ENCODE measurements around the gene ARHGEF10L. TPM values are rescaled to one million over a fixed set of nuclear protein-coding genes. Genes with fewer than 3 reads are reported as not detected.

Gene ARHGEF10L
- total and polyA plus RNA-seq, 8 donors = 16.8 to 39.6 (median 21.1) TPM

DNA sequence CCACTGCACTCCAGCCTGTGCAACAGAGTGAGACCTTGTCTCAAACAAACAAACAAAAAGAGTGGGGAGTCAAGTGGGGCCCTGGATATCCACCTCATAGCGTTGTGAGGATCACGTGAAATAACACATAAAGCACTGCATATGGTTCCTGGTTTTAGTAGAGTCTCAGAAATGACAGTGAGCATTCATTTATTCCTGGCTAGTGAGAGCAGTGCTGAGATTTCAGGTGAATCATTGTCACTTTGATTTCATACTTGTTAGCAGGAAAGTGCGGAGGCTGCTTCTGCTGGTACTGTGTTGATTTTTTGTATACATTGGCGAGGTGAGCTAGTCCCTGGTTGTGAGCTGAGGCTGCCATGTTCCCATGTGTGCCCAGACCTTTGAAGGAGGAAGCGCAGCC is 22.9 kb downstream of the ARHGEF10L start:
- Histone ChIP-seq H3K27ac (peak overlapping the region in 1 of 2 donors; percentile 61), H3K4me1 (peaks cover 15 to 28% of the 10 kb centered on the region in 2 donors), H3K27me3 (no peaks in the 10 kb centered on the region), H3K4me3 (no peak overlapping the region), H3K9me3 (no peaks in the 10 kb centered on the region), H3K36me3 (no peaks in the 10 kb centered on the region)
- DNase-seq = no peak
- no peak for ATAC-seq
- TF ChIP-seq, protein P1, sequence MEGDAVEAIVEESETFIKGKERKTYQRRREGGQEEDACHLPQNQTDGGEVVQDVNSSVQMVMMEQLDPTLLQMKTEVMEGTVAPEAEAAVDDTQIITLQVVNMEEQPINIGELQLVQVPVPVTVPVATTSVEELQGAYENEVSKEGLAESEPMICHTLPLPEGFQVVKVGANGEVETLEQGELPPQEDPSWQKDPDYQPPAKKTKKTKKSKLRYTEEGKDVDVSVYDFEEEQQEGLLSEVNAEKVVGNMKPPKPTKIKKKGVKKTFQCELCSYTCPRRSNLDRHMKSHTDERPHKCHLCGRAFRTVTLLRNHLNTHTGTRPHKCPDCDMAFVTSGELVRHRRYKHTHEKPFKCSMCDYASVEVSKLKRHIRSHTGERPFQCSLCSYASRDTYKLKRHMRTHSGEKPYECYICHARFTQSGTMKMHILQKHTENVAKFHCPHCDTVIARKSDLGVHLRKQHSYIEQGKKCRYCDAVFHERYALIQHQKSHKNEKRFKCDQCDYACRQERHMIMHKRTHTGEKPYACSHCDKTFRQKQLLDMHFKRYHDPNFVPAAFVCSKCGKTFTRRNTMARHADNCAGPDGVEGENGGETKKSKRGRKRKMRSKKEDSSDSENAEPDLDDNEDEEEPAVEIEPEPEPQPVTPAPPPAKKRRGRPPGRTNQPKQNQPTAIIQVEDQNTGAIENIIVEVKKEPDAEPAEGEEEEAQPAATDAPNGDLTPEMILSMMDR (IDR thresholded peaks at IDR 0.05) = no peak
- intact Hi-C loops (cut with DNase I) = no loop called here

DNA sequence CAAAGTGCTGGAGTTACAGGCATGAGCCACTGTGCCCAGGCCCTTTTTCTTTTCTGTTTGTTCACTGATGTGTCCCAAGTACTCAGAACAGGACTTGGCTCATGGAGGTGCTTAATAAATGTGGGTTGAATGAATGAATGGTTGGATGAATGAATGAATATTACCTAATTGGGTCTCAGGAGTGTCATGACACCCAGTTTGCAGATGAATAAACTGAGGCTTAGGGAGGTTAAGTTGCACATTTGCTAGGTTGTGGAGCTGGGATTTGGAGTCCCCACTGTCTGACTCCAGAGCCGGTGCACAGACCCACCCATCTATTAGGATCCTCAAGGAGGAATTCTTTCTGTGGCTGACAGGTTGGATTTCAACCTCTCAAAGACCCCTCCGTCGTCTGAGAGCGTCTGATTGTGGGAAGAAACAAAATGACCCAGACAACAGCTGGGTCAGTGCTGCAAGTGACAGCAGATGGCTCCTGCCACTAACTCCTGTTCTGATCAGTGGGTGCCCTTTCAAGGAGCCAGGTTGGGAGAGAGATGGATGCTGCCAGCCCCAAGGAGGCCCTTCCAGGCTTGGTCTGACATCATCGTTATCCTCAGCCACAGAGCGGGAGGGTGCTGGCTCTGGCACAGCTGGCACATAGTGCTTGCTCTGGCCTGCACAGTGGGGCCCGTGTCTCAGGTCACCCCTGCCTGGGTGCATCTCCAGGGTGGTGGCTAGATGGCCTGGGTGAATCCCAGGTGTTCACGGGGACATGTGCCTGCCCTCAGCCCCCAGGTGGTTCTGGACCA is 24.2 kb downstream of the ARHGEF10L start:
- H3K27me3 ChIP-seq = no peaks in the 10 kb centered on the region
- intact Hi-C loops (cut with DNase I) = no loop called here
- H3K4me1 ChIP-seq = peaks cover 21 to 33% of the 10 kb centered on the region in 2 donors
- no peaks in the 10 kb centered on the region for H3K36me3 ChIP-seq
- H3K4me3 ChIP-seq = no peak overlapping the region
- DNase-seq = no peak
- TF ChIP-seq, protein P1 (IDR thresholded peaks at IDR 0.05) = no peak
- H3K9me3 ChIP-seq = no peaks in the 10 kb centered on the region
- no peak for ATAC-seq
- no peak overlapping the region for H3K27ac ChIP-seq

DNA sequence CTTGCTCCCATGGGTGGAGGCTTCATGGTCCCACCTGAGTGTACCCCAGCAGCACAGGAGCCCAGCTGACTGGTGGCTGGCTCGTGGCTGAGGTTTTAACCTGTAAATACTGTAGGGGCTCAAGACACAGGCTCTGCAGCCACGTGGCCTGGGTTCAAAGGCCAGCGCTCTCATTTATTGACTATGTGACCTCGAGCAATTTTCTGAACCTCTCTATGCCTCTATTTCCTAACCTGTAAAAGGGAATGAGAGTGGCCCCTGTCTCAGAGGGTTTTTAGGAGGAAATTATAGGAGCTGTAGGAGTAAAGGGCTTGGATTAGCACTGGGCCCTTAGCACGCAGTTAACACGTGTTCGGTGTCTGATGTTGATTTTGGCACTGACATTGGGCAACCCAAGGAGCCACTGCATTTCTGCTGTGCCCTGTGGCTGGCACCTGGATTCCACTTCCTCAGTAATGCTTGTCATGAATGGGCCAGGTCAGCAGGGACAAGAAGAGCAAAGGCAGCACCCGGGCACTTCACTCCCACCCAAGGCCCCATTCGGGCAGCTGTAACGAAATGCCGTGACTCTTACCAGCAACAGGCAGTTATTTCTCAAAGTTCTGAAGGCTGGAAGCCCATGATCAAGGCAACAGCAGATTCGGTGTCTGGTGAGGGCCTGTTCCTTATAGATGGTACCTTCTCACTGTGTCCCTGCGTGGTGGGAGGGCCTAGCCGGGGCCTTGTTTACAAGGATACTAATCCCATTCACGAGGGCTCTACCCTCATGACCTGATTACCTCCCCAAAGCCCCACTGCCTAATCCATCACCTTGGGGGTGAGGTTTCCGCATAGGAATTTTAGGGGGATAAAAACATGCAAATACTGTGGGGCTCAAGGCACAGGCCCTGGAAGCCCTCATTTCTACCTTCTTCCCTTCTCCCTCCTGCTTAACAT is 25.2 kb downstream of the ARHGEF10L start:
- H3K4me3 ChIP-seq = no peak overlapping the region
- H3K27ac ChIP-seq = no peak overlapping the region
- TF ChIP-seq, protein P1 (IDR thresholded peaks at IDR 0.05) = no peak
- H3K9me3 ChIP-seq = no peaks in the 10 kb centered on the region
- intact Hi-C loops (cut with DNase I) = no loop called here
- H3K4me1 ChIP-seq = peaks cover 22 to 44% of the 10 kb centered on the region in 2 donors
- ATAC-seq (peak; percentile 64), DNase-seq (peak in 1 of 4 donors; percentile 39)
- H3K27me3 ChIP-seq = no peaks in the 10 kb centered on the region
- no peaks in the 10 kb centered on the region for H3K36me3 ChIP-seq

DNA sequence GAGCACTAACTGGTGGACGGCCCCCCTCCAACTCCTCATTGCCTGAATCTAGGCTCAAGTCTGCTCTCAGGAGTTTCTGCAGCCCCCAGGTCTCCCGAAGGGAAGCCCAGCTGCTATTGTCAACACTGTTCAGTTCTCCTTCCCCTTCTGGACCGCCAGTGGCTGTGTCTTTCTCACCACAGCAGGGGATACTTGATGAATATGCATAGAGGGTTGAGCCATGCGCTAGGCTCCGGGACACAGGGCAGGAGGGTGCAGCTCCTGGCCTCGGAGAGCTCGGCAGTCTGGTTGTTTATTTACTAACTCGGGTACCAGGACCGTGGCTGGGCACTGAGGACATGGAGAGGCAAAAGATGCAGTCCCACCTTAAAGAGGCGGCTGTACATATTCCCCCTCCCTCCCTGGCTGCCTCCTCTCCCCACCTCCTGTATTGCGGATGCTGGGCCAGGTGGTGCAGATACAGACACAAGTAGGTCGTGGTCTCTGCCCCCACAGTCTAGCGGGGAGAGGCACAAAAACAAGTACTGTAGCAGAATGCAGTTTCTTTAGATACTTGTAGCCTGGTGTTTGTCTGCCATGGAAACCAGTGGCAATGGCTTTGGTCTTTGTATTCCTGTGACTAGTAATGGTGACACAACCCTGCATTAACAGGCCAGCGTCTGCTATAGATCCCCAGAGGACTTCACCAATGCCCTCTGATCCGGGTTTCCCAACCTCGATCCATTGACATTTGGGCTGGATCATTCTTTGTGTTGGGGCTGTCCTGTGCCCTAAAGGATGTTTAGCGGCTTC is 26.2 kb downstream of the ARHGEF10L start:
- intact Hi-C loops (cut with DNase I) = no loop called here
- ATAC-seq (no peak), DNase-seq (no peak)
- no peaks in the 10 kb centered on the region for H3K9me3 ChIP-seq
- H3K36me3 ChIP-seq = no peaks in the 10 kb centered on the region
- H3K27me3 ChIP-seq = no peaks in the 10 kb centered on the region
- no peak overlapping the region for H3K4me3 ChIP-seq
- peaks cover 18 to 48% of the 10 kb centered on the region in 2 donors for H3K4me1 ChIP-seq
- no peak overlapping the region for H3K27ac ChIP-seq
- TF ChIP-seq, protein P1 (IDR thresholded peaks at IDR 0.05) = no peak
